Trophoblast cell (in vitro differentiated cells and primary cell): ENCODE data around the gene TARS3.
A peak's percentile ranks its signal among the peaks of the same experiment; 100 is the strongest.
"Not testable (repeated sequence)": the region's sequence is repeated elsewhere in the genome, so short reads cannot be mapped to it uniquely, and the experiment has no call there.

Experiments
- DNase-seq, 2 donors: peaks; one replicate each; pipeline ENCODE4 v3.0.0-alpha.2; 2016
- H2AFZ ChIP-seq: 2 replicates; pipeline ENCODE4 v1.6.1; 2013; ENCODE audit warnings: low read length, moderate library complexity, mild to moderate bottlenecking; ENCODE audit not compliant: insufficient read depth, poor library complexity
- H2AK5ac ChIP-seq: 2 replicates; pipeline ENCODE4 v1.6.1; 2013; ENCODE audit warnings: mild to moderate bottlenecking, low read length
- H2BK120ac ChIP-seq: 2 replicates; pipeline ENCODE4 v1.6.1; 2013; ENCODE audit warnings: low read length, mild to moderate bottlenecking, moderate library complexity; ENCODE audit not compliant: insufficient read depth, poor library complexity
- H2BK12ac ChIP-seq: 2 replicates; pipeline ENCODE4 v1.6.1; 2013; ENCODE audit warnings: mild to moderate bottlenecking, low read length, moderate library complexity
- H2BK5ac ChIP-seq: 2 replicates; pipeline ENCODE4 v1.6.1; 2013; ENCODE audit warnings: low read length, low read depth, moderate library complexity, mild to moderate bottlenecking; ENCODE audit not compliant: poor library complexity
- H3K14ac ChIP-seq: 2 replicates; pipeline ENCODE4 v1.6.1; 2013; ENCODE audit warnings: mild to moderate bottlenecking, low read length
- H3K18ac ChIP-seq: 2 replicates; pipeline ENCODE4 v1.6.1; 2013; ENCODE audit warnings: mild to moderate bottlenecking, low read length
- H3K23ac ChIP-seq: 2 replicates; pipeline ENCODE4 v1.6.1; 2013; ENCODE audit warnings: low read length
- H3K27ac ChIP-seq: 2 replicates; pipeline ENCODE4 v1.5.1; 2013; ENCODE audit warnings: low read depth, mild to moderate bottlenecking, inconsistent platforms, low read length, moderate library complexity
- H3K27me3 ChIP-seq: 2 replicates; pipeline ENCODE4 v1.6.1; 2013; ENCODE audit warnings: inconsistent platforms, mild to moderate bottlenecking, low read length, moderate library complexity; ENCODE audit not compliant: insufficient read depth
- H3K36me3 ChIP-seq, 2 experiments: 1 replicate in 1 of 2; 2 replicates in 1 of 2; pipeline ENCODE4 v1.6.1; 2013; ENCODE audit warnings: low read length in 2 of 2, mild to moderate bottlenecking in 2 of 2, moderate library complexity in 1 of 2; ENCODE audit not compliant: insufficient read depth in 2 of 2, control insufficient read depth in 1 of 2
- H3K4ac ChIP-seq: 2 replicates; pipeline ENCODE4 v1.6.1; 2013; ENCODE audit warnings: low read depth, mild to moderate bottlenecking, low read length, moderate library complexity
- H3K4me1 ChIP-seq, 2 experiments: 1 replicate in 1 of 2; 2 replicates in 1 of 2; pipeline ENCODE4 v1.6.1; 2013; ENCODE audit warnings: low read length in 2 of 2, mild to moderate bottlenecking in 2 of 2, moderate library complexity in 1 of 2; ENCODE audit not compliant: insufficient read depth in 2 of 2, control insufficient read depth in 1 of 2
- H3K4me2 ChIP-seq: 2 replicates; pipeline ENCODE4 v1.6.1; 2013; ENCODE audit warnings: inconsistent platforms, mild to moderate bottlenecking, low read length, moderate library complexity
- H3K4me3 ChIP-seq: 2 replicates; pipeline ENCODE4 v1.5.1; 2013; ENCODE audit warnings: mild to moderate bottlenecking, low read depth, low read length, inconsistent platforms
- H3K79me1 ChIP-seq: one replicate; pipeline ENCODE4 v1.6.1; 2013; ENCODE audit warnings: low read length
- H3K79me2 ChIP-seq: 2 replicates; pipeline ENCODE4 v1.6.1; 2013; ENCODE audit warnings: low read length, mild to moderate bottlenecking; ENCODE audit not compliant: control insufficient read depth, insufficient read depth, poor library complexity
- H3K9ac ChIP-seq: 2 replicates; pipeline ENCODE4 v1.6.1; 2013; ENCODE audit warnings: mild to moderate bottlenecking, low read length
- H3K9me3 ChIP-seq: 2 replicates; pipeline ENCODE4 v1.6.1; 2013; ENCODE audit warnings: low read depth, mild to moderate bottlenecking, control low read depth, inconsistent platforms, low read length; ENCODE audit not compliant: insufficient read depth
- H4K12ac ChIP-seq: 2 replicates; pipeline ENCODE4 v1.6.1; 2013; ENCODE audit warnings: low read depth, mild to moderate bottlenecking, low read length, moderate library complexity
- H4K8ac ChIP-seq: 2 replicates; pipeline ENCODE4 v1.6.1; 2013; ENCODE audit warnings: low read depth, mild to moderate bottlenecking, low read length, moderate library complexity
- H4K91ac ChIP-seq: one replicate; pipeline ENCODE4 v1.6.1; 2013; ENCODE audit warnings: low read depth, mild to moderate bottlenecking, low read length, moderate library complexity
- WGBS: extraction: QIAGEN DNeasy Blood & Tissue Kit; methylation state at CpG from one replicate; pipeline ENCODE4 v1.1.7; 2013; ENCODE audit warnings: missing lambda C conversion rate; ENCODE audit not compliant: insufficient read length, insufficient coverage; ENCODE audit errors: extremely low coverage; 5-methylcytosine and 5-hydroxymethylcytosine counted together

Gene TARS3

GRCh38 chr15:101660005-101660404 lies 64.3 kb downstream of the TARS3 start:
- no peak overlapping the region for H2AFZ ChIP-seq
- H2BK5ac ChIP-seq, result no peak overlapping the region
- no peak for DNase-seq
- H3K4me2 ChIP-seq, result no peak overlapping the region
- no peaks in the 10 kb centered on the region for H3K4me1 ChIP-seq
- H2AK5ac ChIP-seq, result no peak overlapping the region
- H3K36me3 ChIP-seq, result peaks cover 2 to 8% of the 10 kb centered on the region in 2 experiments
- no peak overlapping the region for H4K8ac ChIP-seq
- H4K12ac ChIP-seq, result no peak overlapping the region
- H3K9ac ChIP-seq, result peak overlapping the region; percentile 61
- no peak overlapping the region for H3K23ac ChIP-seq
- H2BK12ac ChIP-seq, result no peak overlapping the region
- H3K9me3 ChIP-seq, result no peaks in the 10 kb centered on the region
- WGBS, result no CpG with 5 or more reads among the region's 2 CpGs
- no peaks in the 10 kb centered on the region for H3K27me3 ChIP-seq
- H3K14ac ChIP-seq, result no peak overlapping the region
- no peak overlapping the region for H3K4me3 ChIP-seq
- no peaks in the 10 kb centered on the region for H3K79me1 ChIP-seq
- no peak overlapping the region for H3K27ac ChIP-seq
- H3K18ac ChIP-seq, result no peak overlapping the region
- H2BK120ac ChIP-seq, result no peak overlapping the region
- no peak overlapping the region for H4K91ac ChIP-seq
- H3K4ac ChIP-seq, result no peak overlapping the region
- H3K79me2 ChIP-seq, result no peaks in the 10 kb centered on the region

GRCh38 chr15:101657968-101658784 lies 66.1 kb downstream of the TARS3 start:
- no peak overlapping the region for H3K14ac ChIP-seq

GRCh38 chr15:101657171-101657570 lies 67.1 kb downstream of the TARS3 start:
- Histone ChIP-seq H3K23ac (no peak overlapping the region), H2AFZ (no peak overlapping the region), H3K18ac (no peak overlapping the region), H3K4ac (no peak overlapping the region), H3K14ac (no peak overlapping the region), H2BK12ac (no peak overlapping the region), H3K79me2 (peaks cover 3% of the 10 kb centered on the region), H3K9ac (peak overlapping the region; percentile 33), H4K12ac (no peak overlapping the region), H3K36me3 (peaks cover 2 to 8% of the 10 kb centered on the region in 2 experiments), H4K8ac (no peak overlapping the region), H3K4me2 (no peak overlapping the region), H2BK5ac (no peak overlapping the region), H3K9me3 (no peaks in the 10 kb centered on the region), H3K27me3 (no peaks in the 10 kb centered on the region), H2AK5ac (no peak overlapping the region), H2BK120ac (no peak overlapping the region), H3K79me1 (peaks cover 6% of the 10 kb centered on the region), H4K91ac (no peak overlapping the region), H3K4me1 (peaks cover 5 to 6% of the 10 kb centered on the region in 2 experiments), H3K27ac (no peak overlapping the region), H3K4me3 (no peak overlapping the region)
- DNase-seq, result no peak
- no CpG with 5 or more reads among the region's 10 CpGs for WGBS

More at GRCh38 chr15:101657968-101658784, 66.1 kb downstream of the TARS3 start:
- H4K8ac ChIP-seq, result no peak overlapping the region
- peaks cover 2 to 8% of the 10 kb centered on the region in 2 experiments for H3K36me3 ChIP-seq
- H3K27ac ChIP-seq, result no peak overlapping the region
- no peak overlapping the region for H3K4me3 ChIP-seq
- no peak overlapping the region for H2AFZ ChIP-seq
- no peaks in the 10 kb centered on the region for H3K27me3 ChIP-seq
- DNase-seq, result no peak
- no peak overlapping the region for H3K23ac ChIP-seq
- H3K18ac ChIP-seq, result no peak overlapping the region
- H3K79me2 ChIP-seq, result no peaks in the 10 kb centered on the region
- H3K9me3 ChIP-seq, result no peaks in the 10 kb centered on the region
- no CpG with 5 or more reads among the region's 9 CpGs for WGBS
- no peak overlapping the region for H2AK5ac ChIP-seq
- H3K4ac ChIP-seq, result no peak overlapping the region
- H3K4me1 ChIP-seq, result no peaks in the 10 kb centered on the region
- H4K12ac ChIP-seq, result no peak overlapping the region
- no peak overlapping the region for H2BK120ac ChIP-seq
- no peak overlapping the region for H2BK5ac ChIP-seq
- H3K79me1 ChIP-seq, result no peaks in the 10 kb centered on the region
- no peak overlapping the region for H3K9ac ChIP-seq
- no peak overlapping the region for H4K91ac ChIP-seq
- no peak overlapping the region for H2BK12ac ChIP-seq
- H3K4me2 ChIP-seq, result no peak overlapping the region

GRCh38 chr15:101654624-101655337 lies 69.5 kb downstream of the TARS3 start:
- not testable (repeated sequence) for H2BK5ac ChIP-seq, H2BK120ac ChIP-seq, H3K27me3 ChIP-seq, H3K9ac ChIP-seq, H3K4me2 ChIP-seq, H3K27ac ChIP-seq, H3K4me1 ChIP-seq, H2BK12ac ChIP-seq, H3K18ac ChIP-seq, H3K23ac ChIP-seq, H2AK5ac ChIP-seq, DNase-seq, H3K9me3 ChIP-seq, H4K12ac ChIP-seq, H3K4ac ChIP-seq, H4K8ac ChIP-seq, H4K91ac ChIP-seq, H3K79me2 ChIP-seq, H2AFZ ChIP-seq, H3K4me3 ChIP-seq, H3K14ac ChIP-seq, H3K36me3 ChIP-seq
- H3K79me1 ChIP-seq, result peaks cover 11% of the 10 kb centered on the region
- no CpG with 5 or more reads among the region's 10 CpGs for WGBS
